ENCODE measurements around the gene DNAJC24.
A peak's percentile ranks its signal among the peaks of the same experiment; 100 is the strongest.

The DNAJC24 gene

GRCh38 chr11:31417357-31417756 is 47.7 kb downstream of the DNAJC24 start:
- DNase-seq = no peak

GRCh38 chr11:31417816-31418215 is 48.2 kb downstream of the DNAJC24 start:
- no peak for DNase-seq

- no peak for DNase-seq
These were observed 49.5 kb downstream of the DNAJC24 start for GRCh38 chr11:31419138-31419537.

- no peak for DNase-seq
These were observed 50.0 kb downstream of the DNAJC24 start for GRCh38 chr11:31419669-31420068.

- DNase-seq = no peak
These were observed 52.2 kb downstream of the DNAJC24 start for GRCh38 chr11:31421820-31422219.

- no peak for DNase-seq
These were observed 53.0 kb downstream of the DNAJC24 start for GRCh38 chr11:31422703-31423102.

- DNase-seq = no peak
These were observed 55.0 kb downstream of the DNAJC24 start for GRCh38 chr11:31424652-31425051.

GRCh38 chr11:31433851-31434250 is 64.2 kb downstream of the DNAJC24 start:
- no peak for DNase-seq

GRCh38 chr11:31437742-31438435 is 68.2 kb downstream of the DNAJC24 start:
- DNase-seq = peak; percentile 61

- no peak for DNase-seq
These were observed 71.6 kb downstream of the DNAJC24 start for GRCh38 chr11:31441296-31441695.

GRCh38 chr11:31442086-31442485 is 72.4 kb downstream of the DNAJC24 start:
- no peak for DNase-seq

GRCh38 chr11:31443802-31444201 is 74.1 kb downstream of the DNAJC24 start:
- no peak for DNase-seq

GRCh38 chr11:31445621-31446020 is 76.0 kb downstream of the DNAJC24 start:
- DNase-seq = peak; percentile 15

GRCh38 chr11:31449040-31449439 is 79.4 kb downstream of the DNAJC24 start:
- no peak for DNase-seq

- DNase-seq = no peak
These were observed 81.2 kb downstream of the DNAJC24 start for GRCh38 chr11:31450841-31451240.

GRCh38 chr11:31455177-31455576 is 85.5 kb downstream of the DNAJC24 start:
- no peak for DNase-seq

- no peak for DNase-seq
These were observed 94.8 kb downstream of the DNAJC24 start for GRCh38 chr11:31464436-31464835.

GRCh38 chr11:31474083-31474482 is 104.4 kb downstream of the DNAJC24 start:
- no peak for DNase-seq

- DNase-seq = no peak
These were observed 108.0 kb downstream of the DNAJC24 start for GRCh38 chr11:31477528-31478222.

GRCh38 chr11:31478223-31478590 is 108.5 kb downstream of the DNAJC24 start:
- DNase-seq = no peak

GRCh38 chr11:31479066-31479465 is 109.4 kb downstream of the DNAJC24 start:
- DNase-seq = no peak

GRCh38 chr11:31480930-31481329 is 111.3 kb downstream of the DNAJC24 start:
- DNase-seq = no peak

Measured in EL (cell line).